ENCODE data around the gene HRH3. TPM values are rescaled to one million over a fixed set of nuclear protein-coding genes. Genes with fewer than 3 reads are reported as not detected.
A peak's percentile ranks its signal among the peaks of the same experiment; 100 is the strongest.

The HRH3 gene
- total and polyA plus RNA-seq, 7 experiments from 2014 or later, result not detected

- no peak for DNase-seq
- intact Hi-C loops (cut with micrococcal nuclease), result no loop called here
These were observed 1.9 kb downstream of the HRH3 start for GRCh38 chr20:62217913-62218773.

GRCh38 chr20:62216636-62217566 is 3.2 kb downstream of the HRH3 start:
- DNase-seq (no peak), ATAC-seq (no peak)
- H3K4me3 Mint-ChIP-seq, result no peak overlapping the region
- intact Hi-C loops (cut with micrococcal nuclease), result no loop called here
- Histone ChIP-seq H3K36me3 (ENCODE audit: control insufficient read depth in 2 of 3, insufficient read depth in 3 of 3, low read length in 3 of 3) (no peaks in the 10 kb centered on the region), H3K27ac (ENCODE audit: low read depth, low read length) (no peak overlapping the region), H3K4me3 (ENCODE audit: low read length) (no peak overlapping the region), H3K9me3 (ENCODE audit: control insufficient read depth in 2 of 3, low read length in 3 of 3) (no peaks in the 10 kb centered on the region), H3K4me1 (ENCODE audit: control insufficient read depth in 2 of 2, insufficient read depth in 2 of 2, low read length in 2 of 2) (no peaks in the 10 kb centered on the region), H3K27me3 (ENCODE audit: control insufficient read depth in 2 of 2, insufficient read depth in 2 of 2, low read length in 2 of 2) (peaks cover 0 to 20% of the 10 kb centered on the region in 2 donors)
- peaks cover 0 to 5% (median 3%) of the 10 kb centered on the region in 7 donors for H3K4me1 Mint-ChIP-seq
- H3K27ac Mint-ChIP-seq, result no peak overlapping the region
- H3K9me3 Mint-ChIP-seq, result no peaks in the 10 kb centered on the region
- no peaks in the 10 kb centered on the region for H3K36me3 Mint-ChIP-seq
- ChIA-PET POLR2A (no interaction called here), CTCF (no interaction called here)
- H3K27me3 Mint-ChIP-seq, result peaks cover 6 to 53% (median 27%) of the 10 kb centered on the region in 5 donors

More at GRCh38 chr20:62217913-62218773, 1.9 kb downstream of the HRH3 start:
- no peaks in the 10 kb centered on the region for H3K36me3 Mint-ChIP-seq
- no peaks in the 10 kb centered on the region for H3K36me3 ChIP-seq (ENCODE audit: control insufficient read depth in 2 of 3, insufficient read depth in 3 of 3, low read length in 3 of 3)
- no peaks in the 10 kb centered on the region for H3K9me3 Mint-ChIP-seq
- H3K27me3 ChIP-seq (ENCODE audit: control insufficient read depth in 2 of 2, insufficient read depth in 2 of 2, low read length in 2 of 2), result peaks cover 0 to 24% of the 10 kb centered on the region in 2 donors
- H3K27ac Mint-ChIP-seq, result no peak overlapping the region
- ChIA-PET CTCF (no interaction called here), POLR2A (no interaction called here)
- peaks cover 0 to 5% (median 3%) of the 10 kb centered on the region in 7 donors for H3K4me1 Mint-ChIP-seq
- ATAC-seq, result no peak
- no peaks in the 10 kb centered on the region for H3K4me1 ChIP-seq (ENCODE audit: control insufficient read depth in 2 of 2, insufficient read depth in 2 of 2, low read length in 2 of 2)
- no peak overlapping the region for H3K4me3 ChIP-seq (ENCODE audit: low read length)
- peaks cover 11 to 54% (median 27%) of the 10 kb centered on the region in 5 donors for H3K27me3 Mint-ChIP-seq
- H3K4me3 Mint-ChIP-seq, result peak overlapping the region in 2 of 10 donors; percentile 9 to 60
- H3K9me3 ChIP-seq (ENCODE audit: control insufficient read depth in 2 of 3, low read length in 3 of 3), result no peaks in the 10 kb centered on the region
- no peak overlapping the region for H3K27ac ChIP-seq (ENCODE audit: low read depth, low read length)

GRCh38 chr20:62215991-62216635 is 4.0 kb downstream of the HRH3 start:
- intact Hi-C loops (cut with micrococcal nuclease), result no loop called here
- peaks cover 0 to 15% of the 10 kb centered on the region in 2 donors for H3K27me3 ChIP-seq (ENCODE audit: control insufficient read depth in 2 of 2, insufficient read depth in 2 of 2, low read length in 2 of 2)
- no peaks in the 10 kb centered on the region for H3K4me1 ChIP-seq (ENCODE audit: control insufficient read depth in 2 of 2, insufficient read depth in 2 of 2, low read length in 2 of 2)
- no peak overlapping the region for H3K27ac Mint-ChIP-seq
- no peak overlapping the region for H3K27ac ChIP-seq (ENCODE audit: low read depth, low read length)
- POLR2A ChIA-PET, result no interaction called here
- no peaks in the 10 kb centered on the region for H3K36me3 Mint-ChIP-seq
- H3K4me3 ChIP-seq (ENCODE audit: low read length), result no peak overlapping the region
- H3K9me3 Mint-ChIP-seq, result no peaks in the 10 kb centered on the region
- CTCF ChIA-PET, result no interaction called here
- no peaks in the 10 kb centered on the region for H3K36me3 ChIP-seq (ENCODE audit: control insufficient read depth in 2 of 3, insufficient read depth in 3 of 3, low read length in 3 of 3)
- peaks cover 5 to 45% (median 20%) of the 10 kb centered on the region in 5 donors for H3K27me3 Mint-ChIP-seq
- H3K9me3 ChIP-seq (ENCODE audit: control insufficient read depth in 2 of 3, low read length in 3 of 3), result no peaks in the 10 kb centered on the region
- peaks cover 0 to 5% (median 2%) of the 10 kb centered on the region in 7 donors for H3K4me1 Mint-ChIP-seq
- no peak for DNase-seq
- ATAC-seq, result no peak
- no peak overlapping the region for H3K4me3 Mint-ChIP-seq

- no peak for ATAC-seq
- no peak overlapping the region for H3K4me3 Mint-ChIP-seq
- Histone ChIP-seq H3K9me3 (ENCODE audit: control insufficient read depth in 2 of 3, low read length in 3 of 3) (no peaks in the 10 kb centered on the region), H3K4me3 (ENCODE audit: low read length) (no peak overlapping the region), H3K4me1 (ENCODE audit: control insufficient read depth in 2 of 2, insufficient read depth in 2 of 2, low read length in 2 of 2) (no peaks in the 10 kb centered on the region), H3K27me3 (ENCODE audit: control insufficient read depth in 2 of 2, insufficient read depth in 2 of 2, low read length in 2 of 2) (peaks cover 0 to 7% of the 10 kb centered on the region in 2 donors), H3K36me3 (ENCODE audit: control insufficient read depth in 2 of 3, insufficient read depth in 3 of 3, low read length in 3 of 3) (no peaks in the 10 kb centered on the region), H3K27ac (ENCODE audit: low read depth, low read length) (no peak overlapping the region)
- no peaks in the 10 kb centered on the region for H3K4me1 Mint-ChIP-seq
- intact Hi-C loops (cut with micrococcal nuclease), result no loop called here
- CTCF ChIA-PET, result no interaction called here
- no peak overlapping the region for H3K27ac Mint-ChIP-seq
- no peaks in the 10 kb centered on the region for H3K36me3 Mint-ChIP-seq
- no peak for DNase-seq
- no peaks in the 10 kb centered on the region for H3K9me3 Mint-ChIP-seq
- POLR2A ChIA-PET, result no interaction called here
- H3K27me3 Mint-ChIP-seq, result peaks cover 0 to 39% (median 14%) of the 10 kb centered on the region in 5 donors
These were observed 4.8 kb downstream of the HRH3 start for GRCh38 chr20:62215020-62215990.

- DNase-seq, result no peak
- no peaks in the 10 kb centered on the region for H3K4me1 Mint-ChIP-seq
- no peak overlapping the region for H3K4me3 Mint-ChIP-seq
- no peaks in the 10 kb centered on the region for H3K36me3 Mint-ChIP-seq
- ChIA-PET POLR2A (no interaction called here), CTCF (interaction anchor here (0.6 kb wide), 1 partner anchor 19 kb away, joined by 3 read pairs; no protein-coding TSS in a partner anchor)
- intact Hi-C loops (cut with micrococcal nuclease), result no loop called here
- Histone ChIP-seq H3K4me1 (ENCODE audit: control insufficient read depth in 2 of 2, insufficient read depth in 2 of 2, low read length in 2 of 2) (no peaks in the 10 kb centered on the region), H3K27ac (ENCODE audit: low read depth, low read length) (no peak overlapping the region), H3K4me3 (ENCODE audit: low read length) (no peak overlapping the region), H3K36me3 (ENCODE audit: control insufficient read depth in 2 of 3, insufficient read depth in 3 of 3, low read length in 3 of 3) (no peaks in the 10 kb centered on the region), H3K9me3 (ENCODE audit: control insufficient read depth in 2 of 3, low read length in 3 of 3) (no peaks in the 10 kb centered on the region), H3K27me3 (ENCODE audit: control insufficient read depth in 2 of 2, insufficient read depth in 2 of 2, low read length in 2 of 2) (peaks cover 0 to 7% of the 10 kb centered on the region in 2 donors)
- ATAC-seq, result no peak
- peaks cover 0 to 36% (median 11%) of the 10 kb centered on the region in 5 donors for H3K27me3 Mint-ChIP-seq
- H3K9me3 Mint-ChIP-seq, result no peaks in the 10 kb centered on the region
- H3K27ac Mint-ChIP-seq, result no peak overlapping the region
These were observed 6.0 kb downstream of the HRH3 start for GRCh38 chr20:62214067-62214466.

GRCh38 chr20:62212299-62212698 is 7.8 kb downstream of the HRH3 start:
- no peak for ATAC-seq
- Histone ChIP-seq H3K9me3 (ENCODE audit: control insufficient read depth in 2 of 3, low read length in 3 of 3) (no peaks in the 10 kb centered on the region), H3K27me3 (ENCODE audit: control insufficient read depth in 2 of 2, insufficient read depth in 2 of 2, low read length in 2 of 2) (no peaks in the 10 kb centered on the region), H3K27ac (ENCODE audit: low read depth, low read length) (no peak overlapping the region), H3K4me3 (ENCODE audit: low read length) (no peak overlapping the region), H3K36me3 (ENCODE audit: control insufficient read depth in 2 of 3, insufficient read depth in 3 of 3, low read length in 3 of 3) (no peaks in the 10 kb centered on the region), H3K4me1 (ENCODE audit: control insufficient read depth in 2 of 2, insufficient read depth in 2 of 2, low read length in 2 of 2) (no peaks in the 10 kb centered on the region)
- intact Hi-C loops (cut with micrococcal nuclease), result no loop called here
- no peak overlapping the region for H3K4me3 Mint-ChIP-seq
- CTCF ChIA-PET, result no interaction called here
- no peaks in the 10 kb centered on the region for H3K4me1 Mint-ChIP-seq
- H3K36me3 Mint-ChIP-seq, result no peaks in the 10 kb centered on the region
- H3K27me3 Mint-ChIP-seq, result peaks cover 0 to 28% (median 11%) of the 10 kb centered on the region in 5 donors
- POLR2A ChIA-PET, result no interaction called here
- H3K27ac Mint-ChIP-seq, result no peak overlapping the region
- H3K9me3 Mint-ChIP-seq, result no peaks in the 10 kb centered on the region
- DNase-seq, result no peak

All from naive thymus-derived CD4-positive, alpha-beta T cell (primary cell).